Measurements from ENCODE around the gene KLRC4.
A peak's percentile ranks its signal among the peaks of the same experiment; 100 is the strongest.
"Not testable (repeated sequence)": the region's sequence is repeated elsewhere in the genome, so short reads cannot be mapped to it uniquely, and the experiment has no call there.

Gene KLRC4

DNA sequence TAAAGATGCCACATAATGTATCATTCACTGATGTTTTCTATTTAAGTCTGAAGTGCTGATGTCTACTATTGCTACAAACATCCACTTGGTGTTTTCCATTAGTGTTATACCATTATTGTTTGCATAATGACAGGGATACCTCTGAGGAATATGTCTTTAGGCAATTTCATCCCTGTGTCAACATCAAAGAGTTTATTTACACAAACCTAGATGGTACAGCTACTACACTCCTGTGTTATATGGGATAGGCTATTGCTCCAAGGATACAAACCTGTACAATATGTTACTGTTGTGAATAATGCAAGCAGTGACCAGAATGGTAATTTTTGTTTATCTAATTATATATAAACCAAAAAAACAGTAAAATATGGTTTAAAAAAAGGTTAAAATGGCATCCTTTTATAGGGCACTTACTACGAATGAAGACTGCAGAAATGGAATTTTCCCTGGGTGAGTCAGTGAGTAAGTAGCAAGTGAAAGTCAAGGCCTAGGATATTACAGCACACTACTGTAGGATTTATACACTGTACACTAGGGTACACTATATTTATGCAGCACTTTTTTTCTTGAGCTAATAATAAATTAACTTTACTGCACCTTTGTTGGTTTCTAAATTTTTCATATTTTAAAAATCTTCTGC is 14.8 kb upstream of the KLRC4 start:
- not testable (repeated sequence) for H3K27ac Mint-ChIP-seq; DNase-seq; H3K27me3 Mint-ChIP-seq; H3K9me3 Mint-ChIP-seq; H3K36me3 Mint-ChIP-seq (ENCODE audit: insufficient read depth); ATAC-seq (replicated peaks); H3K4me1 Mint-ChIP-seq (ENCODE audit: low read depth in 2 of 2); H3K4me3 Mint-ChIP-seq

DNA sequence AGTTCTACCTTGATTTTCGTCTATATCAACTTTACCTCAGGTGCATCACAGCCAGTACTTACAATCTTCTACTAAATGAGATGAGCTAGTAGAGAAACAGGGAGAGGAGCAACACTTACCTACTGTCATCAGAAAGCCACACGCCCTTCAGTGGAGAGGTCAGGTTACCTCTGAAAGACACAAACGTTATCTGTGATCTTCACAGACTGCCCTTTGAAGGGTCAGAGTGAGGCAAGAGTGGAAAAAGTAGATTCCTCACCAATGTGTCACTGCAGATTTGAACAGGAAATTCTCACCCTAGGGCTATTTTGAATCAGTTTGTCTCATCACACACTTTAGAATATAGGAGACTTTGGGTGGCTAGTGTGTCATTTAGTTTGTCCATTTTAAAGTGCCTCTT is 12.6 kb upstream of the KLRC4 start:
- H3K27ac Mint-ChIP-seq; DNase-seq; H3K4me3 Mint-ChIP-seq; H3K9me3 Mint-ChIP-seq; H3K27me3 Mint-ChIP-seq; H3K36me3 Mint-ChIP-seq (ENCODE audit: insufficient read depth); H3K4me1 Mint-ChIP-seq (ENCODE audit: low read depth in 2 of 2): not testable (repeated sequence)
- peak; percentile 58 for ATAC-seq (replicated peaks)

DNA sequence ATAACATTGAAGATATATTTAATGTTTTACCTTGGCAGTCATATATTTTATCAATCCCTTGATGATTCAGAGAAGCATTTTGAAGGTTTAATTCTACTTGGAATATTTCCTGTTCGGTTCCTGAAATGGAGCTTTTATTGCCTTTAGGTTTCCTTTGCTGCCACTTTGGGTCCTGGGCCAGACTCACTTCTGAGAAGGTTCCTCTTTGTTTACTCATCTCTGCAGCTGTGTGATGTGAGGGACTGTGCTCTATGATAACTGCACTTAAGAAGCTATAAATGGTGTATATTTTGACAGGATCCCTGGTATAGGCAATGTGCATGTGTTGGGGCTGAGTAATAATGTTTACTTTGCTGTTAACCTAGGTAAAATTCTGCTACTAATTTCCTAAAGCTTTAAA is 10.8 kb upstream of the KLRC4 start, which contains the start of gene KLRC3:
Gene KLRC3 (minus strand): TSS at position 262 of the 400 bp plus-strand sequence. CDS start 45 bp downstream, at position 217.
- not testable (repeated sequence) for DNase-seq; H3K4me1 Mint-ChIP-seq (ENCODE audit: low read depth in 2 of 2); H3K27ac Mint-ChIP-seq; H3K9me3 Mint-ChIP-seq; H3K27me3 Mint-ChIP-seq; H3K36me3 Mint-ChIP-seq (ENCODE audit: insufficient read depth)
- H3K4me3 Mint-ChIP-seq: peak within 1 kb of the TSS; percentile 31 to 73
- peak; percentile 27 for ATAC-seq (replicated peaks)

DNA sequence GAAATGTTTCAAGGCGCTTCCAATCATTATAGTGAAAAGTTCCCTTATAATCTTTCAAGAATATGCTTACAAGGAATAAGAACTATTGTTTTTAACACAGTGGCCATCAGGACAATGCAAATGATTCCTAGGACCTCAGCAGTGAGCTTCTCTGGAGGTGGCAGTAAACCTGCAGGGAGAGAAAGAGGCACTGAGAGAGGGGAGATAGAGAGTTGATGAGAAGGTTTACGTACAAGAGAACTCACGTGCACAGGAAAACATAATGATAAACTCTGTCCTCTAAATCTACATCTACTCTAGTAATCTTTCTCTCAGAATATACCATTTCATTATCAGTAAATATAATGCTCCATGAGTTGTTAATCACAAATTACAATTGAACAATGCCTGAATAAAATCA is 715 bp downstream of the KLRC4 start:
- peak overlapping the region; percentile 73 to 81 for H3K4me3 Mint-ChIP-seq
- ATAC-seq (replicated peaks) (peak; percentile 22), DNase-seq (no peak)
- H3K27me3 Mint-ChIP-seq: no peaks in the 10 kb centered on the region
- peaks cover 3 to 6% of the 10 kb centered on the region in 2 donors for H3K4me1 Mint-ChIP-seq (ENCODE audit: low read depth in 2 of 2)
- H3K36me3 Mint-ChIP-seq (ENCODE audit: insufficient read depth): peaks cover 27% of the 10 kb centered on the region
- H3K9me3 Mint-ChIP-seq: no peaks in the 10 kb centered on the region
- peak overlapping the region; percentile 48 to 72 for H3K27ac Mint-ChIP-seq

DNA sequence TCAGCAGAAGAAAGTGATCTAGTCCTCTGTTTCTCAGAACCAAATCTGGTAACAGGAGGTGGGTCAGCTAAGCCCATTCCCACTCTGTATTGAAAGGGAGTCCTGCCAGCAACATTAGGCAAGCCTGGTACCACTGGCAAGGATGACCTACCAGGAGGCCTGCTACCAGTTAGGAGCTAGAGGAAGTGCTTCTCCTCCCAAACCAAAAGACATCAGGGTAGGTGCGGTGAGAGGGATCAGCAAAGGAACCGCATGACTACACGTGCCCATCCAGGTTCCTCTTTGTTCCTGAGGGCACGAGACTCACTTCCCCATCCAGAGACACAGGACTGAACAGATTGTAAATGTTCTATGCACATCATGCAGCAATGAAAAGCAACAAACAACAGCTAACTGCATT is 2.8 kb downstream of the KLRC4 start:
- no peak for DNase-seq
- no peak for ATAC-seq (replicated peaks)
- Mint-ChIP-seq H3K4me3 (peak overlapping the region; percentile 65 to 81), H3K27me3 (no peaks in the 10 kb centered on the region), H3K27ac (peak overlapping the region; percentile 72 to 78), H3K36me3 (ENCODE audit: insufficient read depth) (peaks cover 37% of the 10 kb centered on the region), H3K4me1 (ENCODE audit: low read depth in 2 of 2) (peaks cover 10% of the 10 kb centered on the region in 2 donors), H3K9me3 (no peaks in the 10 kb centered on the region)

DNA sequence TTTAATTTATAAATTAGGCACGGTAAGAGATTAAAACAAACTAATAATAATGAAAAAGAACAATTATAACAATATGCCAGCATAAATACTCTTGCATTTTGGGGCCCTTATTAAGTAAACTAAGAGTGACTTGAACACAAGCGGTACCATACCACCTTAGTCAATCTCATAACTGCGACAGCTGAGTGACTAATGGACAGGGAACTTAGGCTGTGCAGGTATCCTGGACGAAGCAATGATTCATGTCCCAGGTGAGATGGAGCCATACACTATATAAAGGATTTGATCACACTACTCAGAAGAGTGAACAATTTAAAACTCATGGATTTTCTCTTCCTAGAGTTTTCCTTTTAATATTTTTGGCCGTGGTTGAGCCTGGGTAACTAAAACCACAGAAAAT is 4.3 kb downstream of the KLRC4 start:
- ATAC-seq (replicated peaks) (no peak), DNase-seq (no peak)
- Mint-ChIP-seq H3K4me3 (peak overlapping the region; percentile 38 to 63), H3K4me1 (ENCODE audit: low read depth in 2 of 2) (peaks cover 19% of the 10 kb centered on the region in 2 donors), H3K9me3 (no peaks in the 10 kb centered on the region), H3K27ac (peak overlapping the region in 1 of 2 donors; percentile 78), H3K36me3 (ENCODE audit: insufficient read depth) (peaks cover 42% of the 10 kb centered on the region), H3K27me3 (no peaks in the 10 kb centered on the region)

DNA sequence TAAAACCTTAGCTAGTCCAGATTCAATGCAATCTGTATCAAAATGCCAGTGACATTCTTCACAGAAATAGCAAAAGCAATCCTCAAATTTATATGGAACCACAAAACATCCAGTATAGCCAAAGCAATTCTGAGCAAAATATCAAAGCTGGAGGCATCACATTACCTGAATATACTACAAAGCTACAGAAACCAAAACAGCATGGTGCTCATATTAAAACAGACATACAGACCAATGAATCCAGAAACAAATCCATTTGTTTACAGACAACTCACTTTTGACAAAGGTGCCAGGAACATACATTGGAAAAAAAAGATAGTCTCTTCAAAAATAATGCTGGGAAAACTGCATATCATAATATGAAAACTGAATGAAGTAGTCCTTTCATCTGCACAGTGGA is 4.8 kb downstream of the KLRC4 start:
- Mint-ChIP-seq H3K4me1 (ENCODE audit: low read depth in 2 of 2) (peaks cover 22 to 23% of the 10 kb centered on the region in 2 donors), H3K36me3 (ENCODE audit: insufficient read depth) (peaks cover 42% of the 10 kb centered on the region), H3K27me3 (no peaks in the 10 kb centered on the region), H3K9me3 (no peaks in the 10 kb centered on the region), H3K27ac (peak overlapping the region in 1 of 2 donors; percentile 78), H3K4me3 (peak overlapping the region; percentile 38 to 63)
- no peak for DNase-seq
- ATAC-seq (replicated peaks): no peak

DNA sequence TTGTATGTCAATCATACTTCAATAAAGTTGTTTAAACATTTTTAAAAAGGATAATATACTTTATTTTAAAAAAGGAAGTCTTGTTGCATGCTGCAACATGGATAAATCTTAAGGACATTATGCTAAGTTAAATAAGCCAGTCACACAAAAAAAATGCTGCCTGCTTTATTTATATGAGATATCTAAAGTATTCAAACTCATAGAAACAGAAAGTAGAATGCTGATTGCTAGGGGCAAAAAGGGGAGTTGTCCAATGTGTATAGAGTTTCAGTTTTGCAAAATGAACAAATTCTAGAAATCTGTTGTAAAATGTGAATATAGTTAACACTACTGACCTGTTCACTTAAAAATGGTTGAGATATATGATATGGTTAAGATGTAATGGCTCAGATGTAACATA is 8.7 kb downstream of the KLRC4 start:
- H3K27ac Mint-ChIP-seq: peak overlapping the region; percentile 79 to 100
- peak overlapping the region; percentile 70 to 76 for H3K4me3 Mint-ChIP-seq
- DNase-seq: no peak
- no peaks in the 10 kb centered on the region for H3K9me3 Mint-ChIP-seq
- H3K4me1 Mint-ChIP-seq (ENCODE audit: low read depth in 2 of 2): peaks cover 24 to 39% of the 10 kb centered on the region in 2 donors
- peaks cover 36% of the 10 kb centered on the region for H3K36me3 Mint-ChIP-seq (ENCODE audit: insufficient read depth)
- H3K27me3 Mint-ChIP-seq: no peaks in the 10 kb centered on the region
- no peak for ATAC-seq (replicated peaks)

DNA sequence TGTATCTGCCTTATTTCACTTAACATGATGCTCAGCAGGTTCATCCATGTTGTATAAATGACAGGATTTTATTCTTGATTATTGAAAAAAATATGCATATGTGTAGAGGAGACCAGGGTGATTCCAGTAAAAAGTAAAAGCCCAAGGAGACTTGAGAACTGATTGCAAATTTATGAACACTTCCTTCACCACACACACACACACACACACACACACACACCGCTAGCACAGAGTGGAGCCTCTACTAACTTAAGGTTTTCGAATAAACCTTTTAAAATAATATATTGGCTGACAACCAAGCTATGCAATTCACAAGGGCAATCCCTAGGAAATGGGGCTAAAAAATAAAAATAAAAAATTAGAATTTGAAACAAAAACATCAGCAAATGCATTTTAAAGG is 11.4 kb downstream of the KLRC4 start:
- no peaks in the 10 kb centered on the region for H3K9me3 Mint-ChIP-seq
- no peaks in the 10 kb centered on the region for H3K27me3 Mint-ChIP-seq
- H3K36me3 Mint-ChIP-seq (ENCODE audit: insufficient read depth): peaks cover 50% of the 10 kb centered on the region
- DNase-seq (no peak), ATAC-seq (replicated peaks) (no peak)
- peak overlapping the region; percentile 24 to 79 for H3K4me3 Mint-ChIP-seq
- H3K27ac Mint-ChIP-seq: peak overlapping the region in 1 of 2 donors; percentile 100
- H3K4me1 Mint-ChIP-seq (ENCODE audit: low read depth in 2 of 2): peaks cover 41 to 63% of the 10 kb centered on the region in 2 donors

DNA sequence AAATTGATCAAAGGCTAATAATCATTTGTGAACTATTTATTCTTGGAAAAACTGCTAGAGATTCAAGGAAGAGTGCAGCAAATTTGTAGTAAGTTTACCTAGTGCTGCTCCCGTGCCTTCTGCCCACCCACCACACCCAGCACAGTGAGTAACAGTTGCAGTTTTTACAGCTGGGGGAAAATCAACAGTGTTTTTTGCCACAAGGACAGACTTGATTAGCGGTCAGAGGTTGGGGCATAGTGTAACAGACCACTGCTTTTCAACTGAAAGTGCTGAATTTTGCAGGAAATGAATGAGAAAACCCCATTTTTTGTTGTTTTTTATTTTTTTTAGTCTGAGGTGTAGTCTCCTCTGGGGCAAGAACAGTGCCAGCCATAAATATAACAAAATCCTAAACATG is 12.3 kb downstream of the KLRC4 start:
- Mint-ChIP-seq H3K27ac (peak overlapping the region; percentile 100), H3K4me1 (ENCODE audit: low read depth in 2 of 2) (peaks cover 43 to 65% of the 10 kb centered on the region in 2 donors), H3K36me3 (ENCODE audit: insufficient read depth) (peaks cover 51% of the 10 kb centered on the region), H3K27me3 (no peaks in the 10 kb centered on the region), H3K4me3 (peak overlapping the region; percentile 34 to 79), H3K9me3 (no peaks in the 10 kb centered on the region)
- DNase-seq: peak in 2 of 3 experiments; percentile 22 to 39
- peak; percentile 28 for ATAC-seq (replicated peaks)

DNA sequence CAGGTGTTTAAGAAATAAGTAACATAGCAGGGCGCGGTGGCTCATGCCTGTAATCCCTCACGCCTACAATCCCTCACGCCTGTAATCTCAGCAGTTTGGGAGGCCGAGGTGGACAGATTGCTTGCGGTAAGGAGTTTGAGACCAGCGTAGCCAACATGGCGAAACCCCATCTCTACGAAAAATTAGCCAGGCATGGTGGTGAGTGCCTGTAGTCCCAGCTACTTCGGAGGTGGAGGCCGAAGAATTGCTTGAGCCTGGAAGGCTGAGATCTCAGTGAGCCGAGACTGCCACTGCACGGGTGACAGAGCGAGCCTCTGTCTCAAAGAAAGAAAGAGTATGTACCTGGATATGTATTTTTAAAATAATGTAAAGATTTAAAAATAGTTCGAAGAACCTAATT is 13.4 kb downstream of the KLRC4 start:
- peaks cover 47% of the 10 kb centered on the region for H3K36me3 Mint-ChIP-seq (ENCODE audit: insufficient read depth)
- H3K4me3 Mint-ChIP-seq: peak overlapping the region; percentile 78 to 79
- H3K4me1 Mint-ChIP-seq (ENCODE audit: low read depth in 2 of 2): peaks cover 39 to 68% of the 10 kb centered on the region in 2 donors
- not testable (repeated sequence) for H3K27me3 Mint-ChIP-seq; H3K9me3 Mint-ChIP-seq; ATAC-seq (replicated peaks); DNase-seq
- H3K27ac Mint-ChIP-seq: peak overlapping the region; percentile 100

DNA sequence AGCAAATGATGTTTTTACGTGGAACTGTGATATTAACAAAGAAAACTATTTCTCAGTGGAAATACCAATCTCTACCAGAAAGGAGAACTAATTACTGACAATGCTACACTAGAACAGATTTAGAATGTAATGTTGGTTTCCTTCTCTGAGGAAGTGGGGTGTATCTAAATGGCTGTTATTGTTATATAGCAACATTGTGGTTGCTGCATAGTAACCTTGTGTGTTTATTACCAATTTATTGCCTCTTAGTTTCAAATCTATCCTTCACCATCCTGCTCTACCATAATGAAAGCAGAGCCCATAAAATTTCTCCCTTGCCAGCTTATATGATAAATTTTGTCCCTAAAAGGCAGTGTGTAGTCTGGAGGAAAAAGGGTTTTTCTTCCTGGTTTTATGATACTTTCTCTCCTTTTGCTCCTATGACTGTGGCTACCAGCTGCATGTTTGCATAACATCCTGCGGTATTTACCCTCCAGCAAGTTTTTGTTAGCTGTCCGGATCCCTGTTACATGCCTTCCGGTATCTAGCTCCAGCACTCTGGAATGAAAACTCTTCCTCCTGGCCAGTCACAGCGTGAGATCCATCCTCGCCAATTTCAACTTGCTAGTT is 14.1 kb downstream of the KLRC4 start:
- Mint-ChIP-seq H3K36me3 (ENCODE audit: insufficient read depth) (peaks cover 41% of the 10 kb centered on the region), H3K9me3 (no peaks in the 10 kb centered on the region), H3K4me3 (peak overlapping the region; percentile 78 to 79), H3K27ac (peak overlapping the region; percentile 100), H3K27me3 (no peaks in the 10 kb centered on the region), H3K4me1 (ENCODE audit: low read depth in 2 of 2) (peaks cover 35 to 63% of the 10 kb centered on the region in 2 donors)
- ATAC-seq (replicated peaks): peak; percentile 76
- DNase-seq: peak; percentile 24 to 49 (median 24)

DNA sequence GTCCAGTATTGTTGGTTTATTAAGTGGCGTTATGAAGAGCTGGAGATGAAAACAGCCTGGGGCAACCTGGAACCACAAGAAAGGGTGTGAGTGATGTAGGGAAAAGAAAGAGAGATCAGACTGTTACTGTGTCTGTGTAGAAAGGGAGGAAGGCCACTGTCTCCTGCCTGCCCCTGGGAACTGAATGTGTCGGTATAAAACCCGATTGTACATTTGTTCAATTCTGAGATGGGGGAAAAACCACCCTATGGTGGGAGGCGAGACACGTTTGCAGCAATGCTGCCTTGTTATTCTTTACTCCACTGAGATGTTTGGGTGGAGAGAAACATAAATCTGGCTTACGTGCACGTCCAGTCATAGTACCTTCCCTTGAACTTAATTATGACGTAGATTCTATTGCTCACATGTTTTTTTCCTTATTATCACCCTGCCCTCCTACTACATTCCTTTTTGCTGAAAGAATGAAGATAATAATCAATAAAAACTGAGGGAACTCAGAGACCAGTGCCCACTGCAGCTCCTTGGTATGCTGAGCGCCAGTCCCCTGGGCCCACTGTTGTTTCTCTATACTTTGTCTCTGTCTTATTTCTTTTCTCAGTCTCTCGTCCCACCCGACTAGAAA is 14.9 kb downstream of the KLRC4 start:
- peak; percentile 29 for ATAC-seq (replicated peaks)
- Mint-ChIP-seq H3K4me1 (ENCODE audit: low read depth in 2 of 2) (peaks cover 30 to 63% of the 10 kb centered on the region in 2 donors), H3K4me3 (peak overlapping the region; percentile 78 to 79), H3K36me3 (ENCODE audit: insufficient read depth) (peaks cover 47% of the 10 kb centered on the region), H3K27ac (peak overlapping the region; percentile 100)
- not testable (repeated sequence) for H3K9me3 Mint-ChIP-seq, H3K27me3 Mint-ChIP-seq
- peak; percentile 44 to 71 (median 49) for DNase-seq

DNA sequence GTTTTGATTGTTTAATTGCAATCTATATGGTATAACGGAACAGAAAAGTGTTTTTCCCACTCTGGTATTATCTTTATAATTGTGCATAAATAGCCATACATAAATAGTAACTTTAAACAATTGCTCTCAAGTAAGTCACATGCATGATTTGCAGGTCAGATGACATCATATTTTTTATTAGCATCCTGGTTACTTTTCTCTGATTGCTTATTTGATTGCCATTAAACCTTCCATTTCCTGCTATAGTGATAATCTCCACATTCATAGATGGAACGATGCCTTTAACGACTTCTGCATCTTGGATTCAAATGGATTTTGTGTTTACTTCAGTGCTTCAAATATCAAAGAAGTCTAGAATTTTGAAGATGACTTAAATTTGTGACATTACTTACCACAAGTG is 16.3 kb downstream of the KLRC4 start:
- ATAC-seq (replicated peaks) (no peak), DNase-seq (no peak)
- peak overlapping the region; percentile 100 for H3K27ac Mint-ChIP-seq
- H3K27me3 Mint-ChIP-seq: no peaks in the 10 kb centered on the region
- peaks cover 47% of the 10 kb centered on the region for H3K36me3 Mint-ChIP-seq (ENCODE audit: insufficient read depth)
- no peaks in the 10 kb centered on the region for H3K9me3 Mint-ChIP-seq
- peak overlapping the region; percentile 14 to 79 for H3K4me3 Mint-ChIP-seq
- peaks cover 26 to 58% of the 10 kb centered on the region in 2 donors for H3K4me1 Mint-ChIP-seq (ENCODE audit: low read depth in 2 of 2)

Measured in effector memory CD8-positive, alpha-beta T cell (primary cell).